VCaP (cell line): ENCODE data around the gene ADSS1.

Experiments used
- H3K27ac ChIP-seq: fragments of 450-650 bp; 2 replicates; pipeline ENCODE4 v1.5.1; 2017
- CTCF ChIP-seq: fragments of 450-650 bp; conservative IDR thresholded peaks from 2 replicates; pipeline ENCODE4 v1.5.1; 2017; ENCODE audit warnings: mild to moderate bottlenecking, moderate library complexity

The ADSS1 gene

GRCh38 chr14:104734991-104735779 lies 11.2 kb downstream of the ADSS1 start:
- H3K27ac ChIP-seq: no peak overlapping the region
- no peak for TF ChIP-seq CTCF

GRCh38 chr14:104735830-104736642 lies 12.0 kb downstream of the ADSS1 start:
- TF ChIP-seq CTCF: no peak
- H3K27ac ChIP-seq: no peak overlapping the region

- TF ChIP-seq CTCF: no peak
- H3K27ac ChIP-seq: no peak overlapping the region
Observed at GRCh38 chr14:104738375-104739019, 14.5 kb downstream of the ADSS1 start.

DNA sequence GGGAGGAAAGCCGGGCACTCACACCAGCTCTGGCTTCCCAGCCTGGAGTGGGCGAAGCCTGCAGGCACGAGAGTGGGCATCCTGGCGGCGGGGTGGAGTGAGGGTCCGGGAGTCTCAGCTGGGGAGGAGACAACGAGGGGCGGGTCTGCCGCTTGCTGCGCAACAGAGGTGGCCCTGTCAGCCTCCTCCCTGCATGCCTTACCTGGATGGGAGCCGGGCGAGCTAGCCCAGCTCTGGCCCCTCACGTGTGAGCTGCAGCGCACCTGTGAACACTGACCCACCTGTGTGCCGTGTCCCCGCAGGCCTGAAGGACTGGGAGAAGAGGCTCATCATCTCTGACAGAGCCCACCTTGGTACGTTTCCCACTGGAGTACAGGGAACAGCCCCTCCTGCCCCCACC lies 15.0 kb downstream of the ADSS1 start:
- H3K27ac ChIP-seq: no peak overlapping the region
- TF ChIP-seq CTCF: no peak

GRCh38 chr14:104739546-104740516 lies 15.8 kb downstream of the ADSS1 start:
- H3K27ac ChIP-seq: no peak overlapping the region
- TF ChIP-seq CTCF: peak; percentile 16; the same call in 1 of the 2 replicates

DNA sequence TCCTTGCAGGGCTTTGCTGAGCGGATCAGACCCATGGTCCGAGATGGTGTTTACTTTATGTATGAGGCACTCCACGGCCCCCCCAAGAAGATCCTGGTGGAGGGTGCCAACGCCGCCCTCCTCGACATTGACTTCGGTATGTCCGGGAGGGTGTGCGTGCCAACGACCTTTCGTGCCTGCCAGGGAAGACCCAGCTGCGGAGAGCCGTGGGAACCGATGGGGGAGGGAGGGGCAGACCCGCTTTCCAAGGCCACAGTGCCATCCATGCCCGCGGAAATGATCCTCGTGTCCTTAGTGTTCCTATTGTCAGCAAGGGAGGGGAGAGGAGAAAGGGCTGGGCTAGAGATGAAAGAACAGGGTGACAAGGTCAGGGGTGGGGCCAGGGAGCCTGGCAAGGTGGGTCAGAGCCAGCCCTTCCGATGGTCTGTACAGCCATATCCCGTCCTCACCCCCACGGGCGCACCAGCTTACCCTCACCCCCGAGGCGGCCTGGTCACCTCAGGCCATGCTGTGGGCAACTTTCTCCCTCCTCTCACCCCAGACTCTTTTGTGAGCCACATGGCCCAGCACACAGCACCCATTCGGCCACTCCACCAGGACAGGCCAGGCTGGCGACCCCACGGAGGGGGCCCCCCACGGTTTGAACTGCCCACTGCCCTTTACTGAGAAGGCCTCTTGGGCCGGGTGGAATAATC lies 17.2 kb downstream of the ADSS1 start:
- H3K27ac ChIP-seq: no peak overlapping the region
- TF ChIP-seq CTCF: no peak
